ENCODE results near the gene UFSP2.

Gene UFSP2

DNA sequence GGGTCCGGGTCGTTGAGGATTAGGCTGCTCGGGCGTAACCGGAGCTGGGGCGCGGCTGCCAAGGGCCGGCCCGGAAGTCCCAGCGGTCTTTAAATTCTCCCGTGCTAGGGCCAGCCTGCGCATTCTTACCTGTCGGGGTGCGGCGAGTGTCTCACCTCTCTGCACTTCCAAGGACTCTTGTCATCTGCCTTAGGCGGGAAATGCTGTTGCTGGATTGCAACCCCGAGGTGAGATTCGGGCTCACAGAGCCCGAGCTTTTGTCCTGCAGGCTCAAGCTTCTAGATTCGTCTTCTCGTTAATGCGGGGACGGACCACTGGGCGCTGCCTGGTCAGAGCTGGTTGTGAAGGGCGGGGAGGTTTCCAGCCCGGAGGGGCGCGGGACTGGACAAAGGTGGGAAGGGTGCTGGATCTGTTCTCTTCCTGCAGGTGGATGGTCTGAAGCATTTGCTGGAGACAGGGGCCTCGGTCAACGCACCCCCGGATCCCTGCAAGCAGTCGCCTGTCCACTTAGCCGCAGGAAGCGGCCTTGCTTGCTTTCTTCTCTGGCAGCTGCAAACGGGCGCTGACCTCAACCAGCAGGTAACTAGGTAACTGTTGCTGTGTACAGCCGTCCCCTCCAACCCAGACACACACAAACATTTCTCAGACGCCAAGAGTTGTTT lies 28.9 kb downstream of the UFSP2 start, which contains the start of gene ANKRD37:
Gene ANKRD37 (plus strand): TSS at position 118 of the 662 bp plus-strand sequence. CDS start 83 bp downstream, at position 201.
- peaks cover 5% of the 10 kb centered on the region; the same call in 1 of the 2 replicates for H3K36me3 ChIP-seq (ENCODE audit: insufficient read depth, low read length)
- peak within 1 kb of the TSS; percentile 76 for H3K9ac ChIP-seq (ENCODE audit: insufficient read length)
- H3K4me3 ChIP-seq: peak within 1 kb of the TSS; percentile 90
- TF ChIP-seq POLR2AphosphoS5 (IDR thresholded peaks at IDR 0.05; ENCODE audit: borderline replicate concordance, low read depth, low read length): no peak
- TF ChIP-seq EZH2 (IDR thresholded peaks at IDR 0.05): no peak
- no peak for TF ChIP-seq FOXP2 (optimal IDR thresholded peaks at IDR 0.05; ENCODE audit: control extremely low read depth, extremely low read length, insufficient read depth)
- H3K27ac ChIP-seq: no peak within 1 kb of the TSS
- no peaks in the 10 kb centered on the region for H3K9me3 ChIP-seq (ENCODE audit: low read depth, low read length)
- no peak for DNase-seq (ENCODE audit: low read depth, low spot score)

DNA sequence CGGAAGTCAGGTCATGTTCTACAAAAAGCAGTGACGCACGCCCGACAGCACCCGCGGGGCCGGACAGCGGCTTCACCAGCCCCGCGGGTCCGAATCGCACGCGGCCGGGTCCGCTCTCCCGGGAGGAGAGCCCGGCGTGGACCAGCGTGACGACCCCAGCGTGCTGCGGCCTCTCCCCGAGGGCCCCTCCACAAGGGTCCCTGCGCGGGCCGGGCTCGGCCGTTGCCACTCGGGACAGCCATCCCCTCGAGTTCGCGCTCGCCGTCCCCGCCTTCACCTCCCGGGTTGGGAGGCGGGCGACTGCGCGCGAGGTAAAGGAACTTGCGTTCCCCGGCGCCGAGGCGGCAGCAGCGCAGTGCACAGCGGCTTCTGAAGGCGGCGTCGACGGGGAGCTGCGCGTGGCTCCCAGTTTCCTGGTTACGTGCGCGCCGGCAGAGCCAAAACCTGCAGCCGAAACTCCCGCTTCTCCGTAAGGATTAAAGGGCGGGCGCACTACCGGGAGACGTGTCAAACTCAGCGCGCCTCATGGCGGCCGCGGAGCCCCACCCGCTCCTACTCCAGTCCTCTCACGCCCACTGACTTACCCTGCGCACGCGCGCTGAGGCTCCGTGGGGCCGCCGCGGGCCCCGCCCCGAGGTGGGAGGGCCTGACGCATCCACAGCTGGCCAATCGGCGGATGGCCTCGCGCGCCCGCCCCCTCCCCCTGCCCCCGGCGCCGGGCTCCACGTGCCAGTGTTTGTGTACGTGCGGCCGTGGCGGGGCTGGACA lies 29.6 kb downstream of the UFSP2 start:
- H3K9ac ChIP-seq (ENCODE audit: insufficient read length): peak overlapping the region; percentile 76
- TF ChIP-seq POLR2AphosphoS5 (IDR thresholded peaks at IDR 0.05; ENCODE audit: borderline replicate concordance, low read depth, low read length): peak; percentile 78
- TF ChIP-seq EZH2 (IDR thresholded peaks at IDR 0.05): no peak
- H3K36me3 ChIP-seq (ENCODE audit: insufficient read depth, low read length): peaks cover 3% of the 10 kb centered on the region; the same call in 1 of the 2 replicates
- DNase-seq (ENCODE audit: low read depth, low spot score): peak; percentile 72
- peak overlapping the region; percentile 90 for H3K4me3 ChIP-seq
- H3K9me3 ChIP-seq (ENCODE audit: low read depth, low read length): no peaks in the 10 kb centered on the region
- no peak overlapping the region for H3K27ac ChIP-seq

DNA sequence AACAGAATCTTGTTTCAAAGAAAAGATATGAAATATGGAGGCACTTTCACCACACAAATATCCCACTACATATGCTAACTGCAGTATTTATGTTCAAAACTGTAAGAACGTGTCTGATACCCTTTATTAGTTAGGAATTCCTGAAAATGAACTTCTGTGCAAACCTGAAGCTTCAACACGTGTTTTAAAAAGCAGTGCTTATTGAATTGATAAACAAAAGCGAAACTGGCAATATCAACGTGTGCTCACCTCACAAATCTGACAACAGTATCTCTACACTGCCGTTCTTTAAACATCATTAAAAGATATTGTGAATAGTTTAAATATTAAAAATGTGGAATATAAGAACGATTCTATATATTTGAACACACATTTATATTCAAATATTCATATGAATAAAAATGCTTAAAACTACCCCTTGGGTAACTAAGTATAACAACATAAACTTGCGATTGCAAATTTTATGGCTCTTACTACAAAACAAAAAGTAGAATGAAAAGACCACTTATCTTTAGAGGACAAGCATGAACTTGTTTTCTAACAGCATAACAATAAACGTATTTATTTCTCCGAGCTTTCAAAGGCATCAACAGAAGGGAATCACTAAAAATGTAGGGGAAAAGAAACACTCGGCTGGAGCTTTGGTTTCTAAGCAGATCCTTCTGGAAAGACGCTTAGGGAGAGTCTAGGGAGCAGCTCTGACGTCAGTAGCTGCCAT lies 30.4 kb downstream of the UFSP2 start, which contains the start of gene LRP2BP:
Gene LRP2BP (minus strand): TSS at position 687 of the 718 bp plus-strand sequence. CDS start 17,738 bp downstream, outside the sequence.
- Histone ChIP-seq H3K9ac (ENCODE audit: insufficient read length) (peak within 1 kb of the TSS; percentile 76), H3K4me3 (peak within 1 kb of the TSS; percentile 90), H3K36me3 (ENCODE audit: insufficient read depth, low read length) (peaks cover 3% of the 10 kb centered on the region; the same call in 1 of the 2 replicates), H3K27ac (no peak within 1 kb of the TSS), H3K9me3 (ENCODE audit: low read depth, low read length) (no peaks in the 10 kb centered on the region)
- peak; percentile 12 for DNase-seq (ENCODE audit: low read depth, low spot score)
- TF ChIP-seq POLR2AphosphoS5 (IDR thresholded peaks at IDR 0.05; ENCODE audit: borderline replicate concordance, low read depth, low read length): no peak

DNA sequence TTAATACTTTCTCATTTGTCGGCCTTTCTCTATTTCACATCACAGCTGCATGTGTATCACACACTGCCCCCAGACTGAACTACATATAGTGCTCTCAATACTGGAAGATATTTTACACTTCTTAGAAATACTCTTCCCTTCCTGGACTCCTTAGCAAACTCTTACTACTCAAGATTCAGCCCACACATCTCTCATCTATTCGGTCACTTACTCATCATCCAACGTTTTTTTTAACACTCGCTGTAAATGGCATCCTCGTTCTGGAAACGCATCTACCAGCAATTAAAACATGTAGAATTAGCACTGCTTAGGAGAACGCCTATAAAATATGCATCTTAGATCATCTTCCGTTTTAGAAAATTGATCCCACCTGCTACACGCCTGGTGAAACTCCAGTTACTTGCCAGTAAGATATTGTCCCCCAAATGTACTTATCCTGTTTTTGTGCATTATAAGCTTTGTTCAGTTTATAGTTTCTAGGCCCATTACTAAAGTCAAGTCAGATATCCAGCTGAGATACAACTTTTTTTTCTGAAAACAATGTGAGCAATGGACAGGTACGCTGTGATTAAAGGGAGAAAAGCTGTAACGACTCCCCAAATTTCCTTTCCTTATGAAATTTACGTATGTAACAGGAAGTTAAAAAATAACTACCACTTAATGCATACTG lies 31.1 kb downstream of the UFSP2 start:
- Histone ChIP-seq H3K4me3 (peak overlapping the region; percentile 90), H3K9ac (ENCODE audit: insufficient read length) (no peak overlapping the region), H3K27ac (no peak overlapping the region), H3K36me3 (ENCODE audit: insufficient read depth, low read length) (peaks cover 3% of the 10 kb centered on the region; the same call in 1 of the 2 replicates), H3K9me3 (ENCODE audit: low read depth, low read length) (no peaks in the 10 kb centered on the region)
- no peak for DNase-seq (ENCODE audit: low read depth, low spot score)
- TF ChIP-seq FOXP2 (optimal IDR thresholded peaks at IDR 0.05; ENCODE audit: control extremely low read depth, extremely low read length, insufficient read depth): no peak
- TF ChIP-seq POLR2AphosphoS5 (IDR thresholded peaks at IDR 0.05; ENCODE audit: borderline replicate concordance, low read depth, low read length): no peak
- TF ChIP-seq EZH2 (IDR thresholded peaks at IDR 0.05): no peak

DNA sequence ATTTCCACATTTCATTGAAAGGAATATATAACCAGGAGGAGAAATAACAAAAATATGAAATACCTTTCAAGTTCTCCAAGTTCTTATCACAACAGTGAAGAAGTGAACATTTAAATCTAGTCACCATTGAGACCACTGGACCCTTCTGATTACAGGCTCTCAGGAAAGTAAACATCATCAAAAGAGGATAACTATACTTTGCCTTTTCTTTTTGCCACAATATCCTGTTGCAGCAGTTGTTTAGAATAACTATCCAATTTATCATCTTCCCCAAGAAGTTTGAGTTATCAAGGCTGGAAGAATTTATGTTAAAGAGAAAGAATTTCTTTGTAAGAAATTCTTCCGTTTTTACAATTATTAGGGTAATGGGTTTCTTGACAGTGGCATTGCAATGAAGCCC lies 33.6 kb downstream of the UFSP2 start:
- Histone ChIP-seq H3K9ac (ENCODE audit: insufficient read length) (no peak overlapping the region), H3K9me3 (ENCODE audit: low read depth, low read length) (no peaks in the 10 kb centered on the region), H3K4me3 (no peak overlapping the region), H3K36me3 (ENCODE audit: insufficient read depth, low read length) (no peaks in the 10 kb centered on the region), H3K27ac (no peak overlapping the region)
- no peak for DNase-seq (ENCODE audit: low read depth, low spot score)
- TF ChIP-seq POLR2AphosphoS5 (IDR thresholded peaks at IDR 0.05; ENCODE audit: borderline replicate concordance, low read depth, low read length) (no peak), EZH2 (IDR thresholded peaks at IDR 0.05) (no peak), FOXP2 (optimal IDR thresholded peaks at IDR 0.05; ENCODE audit: control extremely low read depth, extremely low read length, insufficient read depth) (no peak)

DNA sequence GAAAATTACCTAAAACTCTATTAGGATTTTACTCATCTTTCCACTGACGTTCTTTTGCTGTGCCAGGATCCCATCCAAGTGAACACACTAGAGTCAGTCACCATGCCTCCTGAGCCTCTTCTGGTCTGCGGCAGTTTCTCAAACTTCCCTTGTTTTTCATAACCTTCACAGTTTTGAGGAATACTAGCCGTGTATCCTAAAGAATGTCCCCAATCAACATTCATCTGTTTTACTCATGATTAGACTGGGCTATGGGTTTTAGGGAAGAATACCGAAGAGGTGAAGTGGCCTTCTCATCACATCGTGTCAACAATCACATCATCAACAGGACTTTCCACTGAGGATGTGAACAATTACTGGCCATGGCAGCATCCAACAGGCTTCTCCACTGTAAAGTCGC lies 34.8 kb downstream of the UFSP2 start:
- H3K27ac ChIP-seq: no peak overlapping the region
- no peak overlapping the region for H3K4me3 ChIP-seq

DNA sequence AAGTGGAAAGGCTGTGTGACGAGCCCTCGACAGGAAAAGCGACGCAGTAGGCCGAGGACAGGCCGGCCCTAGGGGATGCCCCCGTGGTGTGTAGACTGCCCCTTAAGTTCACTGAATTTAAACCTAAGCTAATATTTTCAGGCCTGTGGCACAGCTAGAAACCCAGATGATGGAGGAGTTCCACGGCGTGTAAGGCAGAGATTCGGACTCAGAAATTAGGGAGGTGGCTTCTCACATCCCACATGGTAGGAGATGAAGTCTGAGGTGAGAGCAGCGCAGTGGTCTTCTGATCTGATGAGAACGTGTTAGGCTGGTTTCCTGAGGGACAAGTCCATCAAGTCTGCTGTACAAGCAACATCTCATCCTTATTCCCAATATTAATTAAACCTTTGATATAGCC lies 37.8 kb downstream of the UFSP2 start:
- Histone ChIP-seq H3K9me3 (ENCODE audit: low read depth, low read length) (no peaks in the 10 kb centered on the region), H3K9ac (ENCODE audit: insufficient read length) (no peak overlapping the region), H3K4me3 (no peak overlapping the region), H3K27ac (no peak overlapping the region), H3K36me3 (ENCODE audit: insufficient read depth, low read length) (no peaks in the 10 kb centered on the region)
- TF ChIP-seq POLR2AphosphoS5 (IDR thresholded peaks at IDR 0.05; ENCODE audit: borderline replicate concordance, low read depth, low read length): no peak
- no peak for TF ChIP-seq FOXP2 (optimal IDR thresholded peaks at IDR 0.05; ENCODE audit: control extremely low read depth, extremely low read length, insufficient read depth)
- no peak for TF ChIP-seq EZH2 (IDR thresholded peaks at IDR 0.05)
- DNase-seq (ENCODE audit: low read depth, low spot score): no peak

More for the DNA sequence above, 34.8 kb downstream of the UFSP2 start:
- Histone ChIP-seq H3K9ac (ENCODE audit: insufficient read length) (no peak overlapping the region), H3K9me3 (ENCODE audit: low read depth, low read length) (no peaks in the 10 kb centered on the region), H3K36me3 (ENCODE audit: insufficient read depth, low read length) (no peaks in the 10 kb centered on the region)
- TF ChIP-seq EZH2 (IDR thresholded peaks at IDR 0.05) (no peak), POLR2AphosphoS5 (IDR thresholded peaks at IDR 0.05; ENCODE audit: borderline replicate concordance, low read depth, low read length) (no peak), FOXP2 (optimal IDR thresholded peaks at IDR 0.05; ENCODE audit: control extremely low read depth, extremely low read length, insufficient read depth) (no peak)
- no peak for DNase-seq (ENCODE audit: low read depth, low spot score)
